Activated CD8-positive, alpha-beta memory T cell treated with anti-CD3 and anti-CD28 coated beads for 4 hours (primary cell): Measurements from ENCODE around the gene SLC34A1.
"Not testable (repeated sequence)": the region's sequence is repeated elsewhere in the genome, so short reads cannot be mapped to it uniquely, and the experiment has no call there.

ENCODE experiments used
- DNase-seq, 2 donors: peaks; one replicate each; pipeline ENCODE4 v3.0.0-alpha.2; 2020; ENCODE audit warnings: low read depth in 2 of 2

Gene SLC34A1

DNA sequence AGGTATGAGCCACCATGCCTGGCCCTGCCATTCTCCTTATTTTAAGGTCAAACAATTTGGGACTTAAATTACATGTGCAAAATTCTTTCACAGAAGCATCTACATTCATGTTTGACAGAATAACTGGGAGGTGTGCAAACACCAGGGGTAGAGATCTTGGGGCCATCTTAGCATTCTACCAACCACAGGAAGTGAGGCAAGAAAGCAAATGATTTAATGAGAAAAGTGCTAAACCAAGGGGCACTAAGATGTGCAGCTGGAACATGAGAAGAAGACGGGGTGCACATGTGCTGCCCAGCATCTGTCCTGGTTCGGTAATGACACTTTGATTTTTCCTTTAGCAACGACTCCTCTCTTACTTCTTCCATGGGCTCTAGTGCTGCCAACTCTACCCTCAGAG is 26.3 kb downstream of the SLC34A1 start:
- no peak for DNase-seq

DNA sequence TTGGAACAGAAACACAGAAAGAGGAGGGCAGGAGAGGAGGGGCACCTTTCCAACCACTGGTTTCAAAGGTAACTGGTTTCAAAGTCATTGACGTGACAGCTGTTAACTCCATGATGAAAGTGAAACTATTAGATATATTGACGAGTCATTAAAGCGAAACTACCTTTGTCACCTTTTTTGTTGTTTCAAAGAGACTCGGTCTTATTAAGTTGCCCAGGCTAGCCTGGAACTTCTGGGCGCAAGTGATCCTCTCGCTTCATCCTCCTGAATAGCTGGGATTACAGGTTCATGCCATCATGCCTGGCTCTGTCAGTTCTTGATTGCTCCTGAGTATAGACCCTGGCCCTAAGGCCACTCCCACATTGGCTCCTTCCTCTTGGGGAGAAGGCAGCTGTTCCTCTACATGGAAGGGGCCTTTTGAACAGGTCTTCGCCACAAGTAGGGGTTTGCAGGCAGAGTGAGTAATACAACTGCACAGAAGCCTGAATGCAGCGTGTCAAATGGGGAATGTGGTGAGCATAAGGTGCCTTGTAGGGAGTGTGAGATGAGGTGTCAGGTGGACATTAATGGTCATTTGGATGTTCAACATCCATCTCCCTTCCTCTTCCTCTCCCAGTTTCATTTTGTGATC is 28.5 kb downstream of the SLC34A1 start:
- DNase-seq: no peak

DNA sequence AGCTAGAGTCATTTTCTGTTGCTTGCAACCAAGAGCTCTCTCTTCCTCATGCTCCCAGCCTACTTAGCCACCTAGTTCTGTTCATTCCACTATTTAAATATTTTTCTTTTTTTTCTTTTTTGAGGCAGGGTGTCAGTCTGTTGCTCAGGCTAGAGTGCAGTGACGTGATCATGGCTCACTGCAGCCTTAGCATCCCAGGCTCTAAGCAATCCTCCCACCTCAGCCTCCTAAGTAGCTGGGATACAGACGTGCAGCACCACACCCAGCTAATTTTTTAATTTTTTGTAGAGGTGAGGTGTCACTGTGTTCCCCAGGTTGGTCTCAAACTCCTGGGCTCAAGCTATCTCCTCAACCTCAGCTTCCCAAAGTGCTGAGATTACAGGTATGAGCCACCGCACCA is 30.2 kb downstream of the SLC34A1 start:
- DNase-seq: no peak

DNA sequence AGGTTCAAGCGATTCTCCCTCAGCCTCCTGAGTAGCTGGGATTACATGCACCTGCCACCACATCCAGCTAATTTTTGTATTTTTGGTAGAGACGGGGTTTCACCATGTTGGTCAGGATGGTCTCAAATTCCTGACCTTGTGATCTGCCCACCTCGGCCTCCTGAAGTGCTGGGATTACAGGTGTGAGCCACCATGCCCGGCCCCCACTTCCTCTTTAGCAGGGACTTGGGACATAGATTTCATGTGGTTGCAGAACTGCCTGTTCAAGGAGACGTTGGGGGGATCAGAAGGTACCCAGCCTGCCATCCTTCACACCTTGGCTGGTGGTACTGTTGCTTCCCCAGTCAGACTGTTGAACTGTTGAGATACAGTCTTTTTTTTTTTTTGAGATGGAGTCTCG is 32.8 kb downstream of the SLC34A1 start:
- not testable (repeated sequence) for DNase-seq

DNA sequence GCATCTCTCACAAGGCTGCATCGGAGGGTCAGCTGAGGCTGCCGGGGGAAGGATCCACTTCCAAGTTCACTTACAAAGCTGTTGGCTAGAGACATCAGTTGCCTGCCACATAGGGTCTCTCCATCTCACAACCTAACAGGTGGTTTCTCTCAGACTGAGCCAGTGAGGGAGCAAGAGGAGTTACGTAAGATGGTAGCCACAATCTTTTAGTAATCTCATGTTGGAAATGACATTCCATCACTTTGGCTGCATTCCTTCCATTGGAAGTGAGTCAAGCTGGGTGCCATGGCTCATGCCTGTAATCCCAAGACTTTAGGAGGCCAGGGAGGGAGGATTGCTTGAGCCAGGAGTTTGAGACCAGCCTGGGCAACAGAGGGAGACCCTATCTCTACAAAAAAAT is 34.8 kb downstream of the SLC34A1 start:
- DNase-seq: no peak

DNA sequence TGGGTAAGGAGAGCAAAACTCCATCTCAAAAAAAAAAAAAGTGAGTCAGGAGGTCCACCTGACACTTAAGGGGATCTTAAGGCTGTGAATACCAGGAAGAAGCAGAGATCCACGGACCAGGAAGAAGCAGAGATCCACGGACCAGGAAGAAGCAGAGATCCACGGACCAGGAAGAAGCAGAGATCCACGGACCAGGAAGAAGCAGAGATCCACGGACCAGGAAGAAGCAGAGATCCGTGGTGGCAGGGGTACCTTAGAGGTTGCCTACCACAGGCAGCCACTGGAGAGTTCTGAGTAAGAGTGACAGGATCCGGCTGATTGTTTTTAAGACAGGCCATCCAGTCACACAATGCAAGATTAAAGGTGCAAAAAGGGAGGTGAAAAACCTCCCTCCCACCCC is 36.2 kb downstream of the SLC34A1 start:
- not testable (repeated sequence) for DNase-seq

DNA sequence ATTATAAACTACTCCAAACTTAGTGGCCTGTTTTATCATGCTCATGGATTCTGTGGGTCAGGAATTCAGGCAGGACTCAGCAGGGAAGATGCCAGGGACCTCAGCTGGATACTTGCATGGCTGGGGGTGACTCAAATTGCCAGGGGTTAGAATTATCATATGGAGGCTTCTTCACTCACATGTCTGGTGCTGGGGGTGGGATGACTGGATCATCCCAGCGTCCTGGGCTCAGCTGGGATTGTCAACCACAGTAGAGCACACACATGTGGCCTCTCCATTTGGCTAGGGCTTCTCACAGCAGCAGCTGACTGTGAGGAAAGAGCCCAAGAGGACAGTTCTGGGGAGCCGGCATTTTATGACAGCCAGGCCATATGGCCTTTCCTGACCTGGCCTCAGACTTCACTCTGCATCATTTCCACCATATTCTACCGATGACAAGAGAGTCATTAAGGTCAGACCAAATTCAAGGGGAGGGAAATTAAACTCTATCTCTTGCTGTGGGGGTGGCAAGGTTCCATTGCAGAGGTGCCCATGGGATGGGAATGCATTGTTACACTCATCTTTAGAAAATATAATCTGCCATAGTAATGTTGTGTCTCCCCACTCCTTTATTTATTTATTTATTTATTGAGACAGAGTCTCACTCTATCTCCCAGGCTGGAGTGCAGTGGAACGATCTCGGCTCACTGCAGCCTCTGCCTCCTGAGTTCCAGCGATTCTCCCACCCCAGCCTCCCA is 37.0 kb downstream of the SLC34A1 start:
- no peak for DNase-seq

DNA sequence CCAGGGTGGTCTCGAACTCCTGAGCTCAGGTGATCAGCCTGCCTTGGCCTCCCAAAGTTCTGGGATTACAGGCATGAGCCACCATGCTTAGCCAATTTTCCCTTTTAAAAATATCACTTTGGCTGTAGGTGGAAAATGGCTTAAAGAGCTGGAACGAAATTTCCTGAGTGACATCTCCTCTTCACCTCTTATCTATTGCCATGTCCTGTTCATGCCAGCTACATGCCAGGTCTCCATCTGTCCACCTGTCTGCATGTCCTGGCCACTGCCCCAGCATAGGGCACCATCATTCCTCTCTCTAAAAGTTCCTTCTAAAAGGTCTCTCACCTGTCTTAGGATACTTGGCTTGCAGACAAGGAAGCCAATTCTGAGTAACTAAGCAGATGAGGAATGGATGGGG is 39.4 kb downstream of the SLC34A1 start:
- DNase-seq: no peak

DNA sequence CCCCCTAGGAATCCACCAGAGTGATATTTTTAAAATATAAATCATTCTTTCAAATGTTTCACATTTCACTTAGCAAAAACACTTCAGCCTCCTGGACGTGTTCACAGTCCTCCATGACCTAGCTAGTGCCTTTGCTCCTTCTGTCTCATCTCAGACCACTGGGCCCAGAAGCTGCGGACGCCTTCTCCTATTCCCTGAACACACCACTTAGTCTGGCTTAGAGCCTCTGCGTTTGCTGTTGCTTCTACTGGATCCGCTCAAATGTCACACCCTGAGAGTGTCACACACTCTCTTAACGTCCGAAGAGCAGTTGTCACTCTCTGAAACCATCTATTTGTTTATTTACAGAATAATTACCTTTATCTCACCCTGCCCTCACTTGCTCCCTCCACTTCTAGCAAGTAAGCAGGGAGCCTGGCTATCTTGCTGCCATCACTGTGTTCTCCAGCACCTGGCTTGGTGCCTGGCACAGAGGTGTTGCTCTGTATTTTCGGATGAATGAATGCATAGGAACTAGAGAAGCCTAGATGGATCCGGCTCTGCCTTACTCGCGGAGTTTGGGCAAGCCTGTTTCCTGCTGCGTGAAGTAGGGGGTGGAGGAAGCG is 41.1 kb downstream of the SLC34A1 start:
- no peak for DNase-seq

DNA sequence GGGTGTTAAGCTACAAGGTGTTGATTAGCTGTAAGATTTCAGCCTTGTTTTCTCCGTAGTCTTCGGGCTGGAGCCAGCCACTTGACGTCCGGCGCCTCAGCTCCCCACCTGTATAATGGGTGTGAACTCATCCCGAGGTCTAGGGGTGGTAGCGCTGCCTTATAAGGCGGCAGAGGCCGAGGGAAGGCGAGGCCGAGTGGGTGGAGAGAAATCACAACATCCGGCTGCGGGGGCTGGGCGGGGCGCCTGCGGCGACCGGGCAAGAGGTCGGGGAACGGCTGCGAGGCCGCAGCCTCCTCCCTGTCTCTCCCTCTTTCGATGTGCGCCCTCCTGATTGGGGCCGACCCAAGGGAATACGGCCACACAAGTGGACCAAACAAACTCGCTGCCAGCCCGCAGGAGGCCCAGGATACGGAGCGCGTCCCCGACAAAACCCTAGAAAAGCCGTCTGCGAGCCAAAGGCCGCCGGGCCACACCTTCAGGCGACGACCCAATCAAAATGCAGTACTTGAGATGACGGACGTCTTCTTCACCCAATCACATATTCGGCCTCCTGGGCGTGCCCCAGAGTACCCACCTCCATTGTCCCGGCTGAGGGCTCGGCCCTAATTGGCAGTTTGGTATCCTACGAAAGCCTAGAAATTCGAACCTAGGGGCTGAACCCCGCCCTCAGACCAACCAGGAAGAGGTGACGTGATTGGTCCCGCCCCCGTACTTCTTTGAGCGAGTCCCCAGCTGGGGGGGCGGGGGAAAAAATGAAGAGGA is 41.7 kb downstream of the SLC34A1 start:
- DNase-seq: peak; percentile 98 to 99

DNA sequence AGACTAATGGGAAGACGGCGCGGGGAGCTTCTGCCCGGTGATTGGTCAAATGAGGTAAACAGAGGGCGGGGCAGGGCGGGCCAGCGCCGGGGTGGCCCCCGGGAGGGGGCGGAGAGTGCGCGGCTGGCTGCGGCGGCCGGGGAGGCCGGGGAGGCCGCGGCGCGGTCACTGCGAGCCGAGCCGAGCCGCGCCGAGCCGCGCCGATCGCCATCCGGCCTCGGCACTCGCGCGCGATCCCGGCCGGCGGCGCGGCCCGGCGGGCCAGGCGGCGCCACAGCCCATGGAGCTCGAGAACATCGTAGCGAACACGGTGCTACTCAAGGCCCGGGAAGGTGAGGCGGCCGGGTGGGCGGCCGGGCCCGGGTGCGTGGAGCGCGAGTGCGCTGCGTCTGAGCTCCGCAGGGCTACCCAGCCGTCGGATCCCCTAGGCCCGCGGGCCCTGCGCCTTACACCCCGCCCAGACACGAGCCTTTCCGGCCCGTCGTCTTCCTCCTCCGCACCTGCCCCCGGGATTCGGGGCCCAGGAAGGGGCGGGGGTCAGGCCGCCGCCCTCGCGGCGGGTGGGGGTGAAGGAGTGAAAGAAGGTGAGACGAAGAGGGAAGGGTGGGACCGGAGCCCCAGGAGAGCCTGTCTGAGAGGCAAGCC is 42.5 kb downstream of the SLC34A1 start, which contains the start of gene GRK6:
GRK6 (plus strand) TSS at position 111 of the 645 bp plus-strand sequence; CDS start at position 281, 170 bp downstream.
- DNase-seq: no peak

DNA sequence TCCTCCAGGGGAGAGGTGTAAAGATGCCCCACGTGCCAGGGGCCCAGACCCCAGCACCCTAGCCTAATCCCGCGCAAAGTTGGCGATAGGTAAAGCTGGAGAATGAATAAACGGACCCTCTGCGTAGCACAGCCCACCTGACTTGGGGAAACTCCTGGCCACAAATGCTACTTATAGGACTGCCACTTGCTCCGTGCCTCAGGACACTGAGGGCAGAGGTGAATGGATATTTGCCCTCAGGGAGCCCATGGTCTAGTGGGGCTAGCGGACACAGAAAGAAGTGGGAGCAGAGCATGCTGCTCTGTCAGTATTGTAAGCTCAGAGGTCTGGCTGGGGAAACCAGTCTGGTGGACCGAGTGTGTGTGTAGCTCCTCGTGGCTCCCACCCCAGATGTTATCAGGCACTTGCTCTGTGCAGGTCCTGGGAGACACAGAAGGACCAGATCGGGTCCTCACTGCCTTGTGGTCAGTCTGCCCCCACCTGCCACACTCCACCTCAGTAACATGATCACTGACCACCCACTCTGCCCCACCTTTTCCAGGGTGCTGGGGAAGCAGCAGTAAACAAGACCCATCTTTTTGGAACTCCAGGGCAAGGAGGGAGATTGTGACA is 43.1 kb downstream of the SLC34A1 start:
- DNase-seq: no peak

DNA sequence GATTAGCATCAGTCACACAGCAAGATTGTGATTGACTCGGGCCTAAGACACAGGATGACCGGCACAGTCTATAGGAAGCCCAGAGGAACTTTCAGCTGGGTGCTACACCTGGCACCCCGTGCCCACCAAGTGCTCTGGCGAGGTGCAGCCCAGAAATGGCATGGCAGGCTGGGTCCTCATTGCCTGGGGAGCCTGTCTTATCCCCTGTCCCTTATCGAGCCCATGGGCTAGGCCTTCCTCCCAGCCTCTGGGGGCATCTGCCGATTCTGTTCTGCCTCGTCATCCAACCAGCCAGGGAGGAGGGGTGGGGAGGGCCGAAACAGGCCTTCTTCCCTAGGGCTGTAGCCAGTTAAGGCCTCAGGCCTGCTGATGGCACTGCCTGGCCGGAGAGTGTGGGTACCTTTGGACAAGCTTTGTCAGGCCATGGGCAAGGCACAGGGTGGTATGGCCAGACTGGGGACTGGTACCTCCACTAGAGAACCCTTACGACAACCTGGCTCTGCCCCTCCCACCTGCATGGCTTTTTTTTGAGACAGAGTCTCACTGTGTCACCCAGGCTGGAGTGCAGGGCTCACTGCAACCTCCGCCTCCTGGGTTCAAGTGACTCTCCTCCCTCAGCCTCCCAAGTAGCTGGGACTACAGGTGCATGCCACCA is 43.8 kb downstream of the SLC34A1 start:
- DNase-seq: no peak

DNA sequence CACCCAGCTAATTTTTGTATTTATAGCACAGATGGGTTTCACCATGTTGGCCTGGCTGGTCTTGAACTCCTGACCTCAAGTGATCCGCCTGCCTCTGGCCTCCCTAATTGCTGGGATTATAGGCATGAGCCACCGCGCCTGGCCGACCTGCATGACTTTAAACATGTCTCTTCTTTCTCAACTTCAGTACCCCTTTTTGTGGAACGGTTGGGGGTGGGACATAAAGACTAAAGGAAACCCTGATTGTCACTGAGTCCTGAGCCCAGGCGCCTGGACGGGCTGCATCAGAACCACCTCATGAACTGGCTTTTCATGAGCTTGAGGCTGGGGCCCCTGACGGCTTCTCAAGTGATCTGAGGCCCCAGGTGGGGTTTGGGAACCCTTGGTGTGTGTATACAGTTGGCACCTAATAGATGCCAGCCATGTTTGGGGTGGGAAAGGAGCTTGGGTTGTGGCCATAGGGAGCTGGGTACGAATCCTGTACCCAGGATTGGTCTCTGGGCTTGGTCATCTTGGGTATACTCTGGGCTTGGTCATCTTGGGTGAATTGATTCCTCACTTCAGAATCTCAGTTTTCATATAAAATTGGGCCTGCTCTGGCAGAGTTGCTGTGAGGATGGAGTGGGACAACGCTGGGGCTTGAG is 44.5 kb downstream of the SLC34A1 start:
- no peak for DNase-seq

DNA sequence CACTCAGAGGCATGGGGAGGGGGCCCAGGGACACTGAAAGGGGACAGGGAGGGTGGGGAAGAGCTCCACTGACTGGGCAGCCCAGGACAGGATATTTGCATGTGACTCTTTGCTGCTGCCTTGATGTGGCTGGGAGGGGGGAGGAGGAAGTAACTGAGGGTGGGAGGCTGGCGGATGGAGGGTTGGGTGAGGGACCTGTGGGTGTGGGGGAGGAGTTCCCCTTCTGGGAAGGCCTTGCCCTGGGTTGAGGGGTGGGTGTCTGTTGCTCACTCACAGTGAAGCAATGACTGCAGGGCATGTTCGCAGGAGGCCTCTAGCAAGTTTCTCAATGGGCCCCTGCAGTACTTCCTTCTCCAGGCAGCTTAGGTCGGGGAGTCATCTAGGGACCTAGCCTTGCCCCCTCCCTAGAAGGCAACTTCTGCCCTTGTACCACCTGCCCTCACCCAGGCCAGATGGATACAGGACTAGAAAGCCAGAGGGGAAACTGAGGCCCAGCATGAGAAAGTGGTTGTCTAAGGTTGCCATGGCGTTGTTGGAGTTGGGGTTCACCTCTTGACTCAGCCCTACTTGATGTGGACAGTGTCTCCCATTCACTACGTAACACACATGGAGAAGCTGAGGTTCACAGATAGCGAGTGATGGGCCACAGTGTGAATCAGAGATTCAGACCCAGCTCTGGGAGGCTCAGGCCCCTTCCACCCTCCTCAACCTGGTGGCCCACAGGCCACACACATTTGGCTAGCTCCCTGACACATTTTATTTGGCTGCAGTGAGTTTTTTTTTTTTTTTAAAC is 45.2 kb downstream of the SLC34A1 start:
- DNase-seq: peak; percentile 80 to 89

DNA sequence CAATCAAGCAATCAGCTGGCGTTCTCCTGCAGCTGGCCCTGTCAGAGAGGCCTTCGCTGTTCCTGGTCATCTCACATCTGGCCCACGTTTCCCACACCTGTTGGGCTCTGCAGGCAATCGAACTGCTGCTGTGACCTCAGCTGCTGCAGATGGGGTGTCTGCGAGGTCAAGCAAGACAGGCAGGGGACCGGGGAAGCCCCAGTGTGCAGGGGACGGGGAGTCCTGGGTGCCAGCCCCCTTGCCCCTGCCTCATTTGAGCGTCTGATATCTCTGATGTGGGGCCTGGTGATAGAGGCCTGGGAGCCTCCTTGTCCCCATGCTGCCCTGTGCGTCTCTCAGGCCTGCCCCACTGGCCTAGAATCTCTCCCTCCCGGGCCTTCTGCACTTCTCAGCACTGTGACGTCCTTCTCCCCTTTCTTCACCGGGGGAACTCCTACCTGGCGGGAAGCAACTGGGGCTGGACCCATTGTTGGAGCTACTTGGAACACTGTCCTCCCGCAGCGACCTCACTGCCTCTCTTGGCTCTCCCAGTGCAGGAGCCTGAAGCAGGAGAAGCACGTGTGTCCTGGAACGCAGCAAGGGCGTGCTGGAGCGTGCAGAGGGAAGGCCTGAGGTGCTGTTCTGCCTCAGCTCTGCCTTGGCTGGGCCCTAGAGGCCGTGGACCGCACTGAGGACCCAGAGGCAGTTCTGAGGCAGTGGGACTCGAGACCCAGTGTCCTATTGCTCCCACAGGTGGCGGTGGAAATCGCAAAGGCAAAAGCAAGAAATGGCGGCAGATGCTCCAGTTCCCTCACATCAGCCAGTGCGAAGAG is 46.1 kb downstream of the SLC34A1 start:
- DNase-seq: no peak

DNA sequence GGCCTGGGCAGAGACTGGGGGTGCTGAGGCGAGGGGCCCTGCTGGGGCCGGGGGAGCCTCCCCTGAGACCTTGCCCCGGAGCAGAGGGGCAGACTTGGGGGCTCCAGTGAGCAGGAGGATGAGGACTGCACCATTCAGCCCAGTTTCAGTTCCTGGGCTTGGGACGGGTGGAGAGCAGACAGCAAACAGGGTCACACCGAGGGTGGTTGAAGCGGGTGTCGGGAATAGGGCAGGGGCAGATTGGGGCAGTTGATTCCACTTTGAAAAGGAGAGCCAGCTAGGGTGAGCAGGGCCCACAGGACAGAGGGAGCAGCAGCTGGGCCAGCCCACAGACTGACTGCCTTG is 46.7 kb downstream of the SLC34A1 start:
- no peak for DNase-seq

DNA sequence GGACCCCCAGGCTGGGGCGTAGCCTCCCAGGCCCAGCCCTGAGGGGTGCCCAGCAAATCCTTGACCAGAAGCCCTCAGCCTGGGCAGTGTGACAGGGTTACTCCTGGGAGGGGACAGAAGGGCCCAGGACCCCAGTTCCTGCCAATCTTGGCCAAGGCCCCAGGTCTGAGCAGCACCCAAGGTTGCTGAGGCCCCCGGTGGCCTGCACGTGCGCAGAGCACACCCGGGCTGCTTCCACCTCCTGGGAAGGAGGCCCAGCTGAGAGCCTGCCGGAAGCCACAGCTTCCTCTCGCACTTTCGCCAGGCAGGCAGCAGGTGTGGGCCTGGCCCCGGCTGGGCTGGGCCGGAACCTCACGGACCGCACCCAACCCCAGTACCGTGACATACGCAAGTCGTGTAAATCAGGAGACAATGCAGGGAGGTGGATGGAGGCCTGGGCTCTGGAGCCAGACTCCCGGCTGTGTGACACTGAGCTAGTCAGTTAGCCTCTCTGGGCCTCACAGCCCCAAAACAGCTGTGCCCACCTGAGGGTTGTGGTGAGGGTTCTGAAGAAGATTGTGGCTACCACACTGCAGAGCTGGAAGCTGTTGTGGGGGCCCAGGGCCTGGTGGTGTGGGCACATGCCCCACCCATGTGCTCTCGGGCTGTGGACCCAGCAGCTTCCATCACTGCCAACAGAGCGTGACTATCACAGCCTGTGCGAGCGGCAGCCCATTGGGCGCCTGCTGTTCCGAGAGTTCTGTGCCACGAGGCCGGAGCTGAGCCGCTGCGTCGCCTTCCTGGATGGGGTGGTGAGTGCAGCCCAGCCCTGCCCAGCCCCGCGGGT is 47.3 kb downstream of the SLC34A1 start:
- peak in 1 of 2 donors; percentile 44 for DNase-seq
